Measurements from ENCODE around the gene FGG.

FGG gene

DNA sequence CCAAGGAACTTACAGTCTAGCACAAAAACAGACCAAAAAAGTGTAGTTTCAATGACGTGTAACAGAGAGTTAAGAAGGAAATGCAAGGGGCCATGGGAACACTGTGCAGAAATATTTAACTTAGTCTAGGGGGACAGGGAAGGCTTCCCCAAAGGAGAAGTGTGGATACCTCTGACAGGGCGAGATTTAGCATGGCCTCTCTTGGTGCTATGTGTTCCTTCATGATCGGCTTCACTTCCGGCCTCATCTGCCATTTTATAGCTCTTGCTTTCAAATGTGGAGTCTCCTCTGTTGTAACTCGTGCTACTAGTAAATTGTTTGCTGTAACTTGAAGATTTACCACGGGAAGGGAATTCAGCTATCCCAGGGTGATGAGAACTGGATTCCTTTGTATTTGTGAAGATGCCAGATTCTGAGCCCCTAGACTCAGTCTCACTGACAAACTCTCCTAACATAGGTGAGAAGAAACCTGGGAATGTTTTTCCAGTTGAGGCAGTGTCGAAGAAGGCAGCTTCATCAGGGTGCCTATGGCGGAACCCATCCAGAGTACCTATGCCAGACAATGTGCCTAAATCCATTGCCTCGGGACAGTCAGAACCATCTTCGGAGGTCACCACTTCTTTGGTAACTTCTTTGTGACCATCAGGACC, 27.0 kb downstream of the FGG start:
- DNase-seq (ENCODE audit: low spot score): no peak

DNA sequence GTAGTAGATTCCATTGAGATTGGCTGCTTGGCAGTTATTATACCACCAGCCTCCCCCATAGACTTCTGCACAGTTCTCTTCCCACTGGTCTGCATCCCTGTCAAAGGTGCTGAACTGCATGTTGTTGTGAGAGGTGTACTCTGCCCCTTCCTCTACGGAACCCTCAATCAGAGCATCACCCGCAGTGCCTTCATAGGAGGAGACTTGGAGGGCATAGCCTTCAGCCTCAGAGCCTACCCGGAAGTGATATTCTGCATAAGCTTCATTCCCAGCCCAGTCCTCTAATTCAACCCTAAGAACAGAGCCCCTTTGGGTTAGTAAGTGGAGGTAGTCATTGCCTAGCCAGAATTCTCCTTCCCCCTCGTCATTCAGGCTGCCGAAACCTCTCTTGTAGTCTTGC, 28.2 kb downstream of the FGG start:
- no peak for DNase-seq (ENCODE audit: low spot score)

DNA sequence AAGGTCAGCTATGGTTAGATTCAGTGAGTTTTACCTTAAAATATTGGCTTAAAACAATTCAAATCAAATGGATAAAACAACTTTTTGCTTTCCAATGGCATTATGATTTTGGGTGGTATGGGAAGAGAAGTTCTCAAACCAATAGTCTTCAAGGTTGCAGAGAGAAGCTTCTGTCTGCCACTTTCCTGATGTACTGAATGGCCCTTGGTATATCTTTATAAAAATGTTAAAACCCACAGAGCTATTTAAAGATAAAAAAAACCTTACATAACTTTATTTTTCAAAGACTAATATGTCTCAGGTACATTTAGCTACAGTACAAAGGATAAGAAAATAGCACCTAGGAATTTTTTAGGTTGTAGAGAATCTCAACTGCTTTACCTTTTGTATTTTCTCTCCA, 28.8 kb downstream of the FGG start:
- DNase-seq (ENCODE audit: low spot score): no peak

DNA sequence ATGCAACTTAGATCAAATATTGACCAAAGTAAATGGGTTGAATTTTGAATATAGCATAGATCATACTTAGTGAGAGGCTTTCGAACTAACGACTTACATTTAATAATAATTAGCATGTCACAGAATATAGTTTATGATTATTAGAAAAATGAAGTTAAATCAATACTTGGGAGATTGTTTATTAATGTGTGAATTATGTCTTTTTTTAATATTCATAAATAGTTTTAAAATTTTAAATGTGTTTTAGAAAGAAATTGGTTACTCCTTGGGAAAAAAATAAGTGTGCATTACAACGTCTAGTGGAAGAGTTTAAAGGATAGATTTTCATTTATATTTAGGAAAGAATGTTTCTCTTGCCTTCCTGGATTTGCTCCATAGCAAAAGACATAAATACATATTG, 29.2 kb downstream of the FGG start:
- no peak for DNase-seq (ENCODE audit: low spot score)

DNA sequence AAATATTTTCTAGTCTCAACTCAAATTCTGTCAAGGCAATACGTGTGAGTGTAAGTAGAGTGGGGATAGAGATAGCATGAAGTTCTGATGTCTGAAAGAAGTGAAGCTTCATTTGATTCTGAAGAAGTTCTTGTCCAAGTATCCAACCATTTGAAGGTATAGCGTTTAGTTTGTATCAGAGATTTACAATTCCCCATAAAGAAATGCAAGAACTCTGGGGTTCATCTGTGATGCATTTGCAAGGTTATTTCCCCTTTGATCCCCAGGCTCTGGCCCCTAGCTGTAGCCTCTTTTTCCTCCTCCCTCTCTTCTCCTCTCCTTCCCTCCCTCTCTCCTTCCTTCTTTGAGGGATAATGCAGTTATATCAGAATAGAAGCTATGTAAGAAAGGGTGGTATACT, 29.7 kb downstream of the FGG start:
- no peak for DNase-seq (ENCODE audit: low spot score)

DNA sequence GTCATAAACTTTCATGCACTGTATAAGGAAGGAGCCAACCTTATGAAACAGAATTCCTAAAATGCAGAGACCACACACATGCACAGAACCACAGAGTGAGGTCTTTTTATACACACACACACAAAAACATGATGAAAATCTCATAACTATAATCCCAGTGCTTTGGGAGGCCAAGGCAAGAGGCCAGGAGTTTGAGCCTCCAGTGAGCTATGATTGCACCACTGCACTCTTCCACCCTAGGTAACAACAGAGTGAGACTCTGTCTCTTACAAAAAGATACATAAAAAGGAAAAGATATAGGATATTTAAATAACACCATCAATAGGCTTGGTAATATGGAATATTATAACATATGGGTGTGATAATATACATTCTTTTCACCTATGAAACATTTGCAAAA, 32.5 kb downstream of the FGG start:
- no peak for DNase-seq (ENCODE audit: low spot score)

DNA sequence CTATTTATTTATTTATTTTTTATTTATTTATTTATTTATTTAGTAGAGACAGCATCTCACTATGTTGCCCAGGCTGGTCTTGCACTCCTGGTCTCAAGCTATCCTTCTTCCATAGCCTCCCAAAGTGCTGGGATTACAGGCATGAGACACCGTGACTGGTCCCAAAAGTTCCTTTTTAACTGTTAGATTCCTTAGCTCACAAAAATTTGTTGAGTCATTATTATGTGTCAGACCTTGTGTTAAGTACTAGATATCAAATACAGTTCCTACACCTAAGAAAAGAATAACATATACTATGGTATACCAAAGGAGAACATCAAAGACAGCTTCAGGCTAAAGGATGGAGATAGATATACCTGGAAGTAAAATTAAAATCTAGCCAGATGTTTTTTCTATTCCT, 33.5 kb downstream of the FGG start:
- no peak for DNase-seq (ENCODE audit: low spot score)

DNA sequence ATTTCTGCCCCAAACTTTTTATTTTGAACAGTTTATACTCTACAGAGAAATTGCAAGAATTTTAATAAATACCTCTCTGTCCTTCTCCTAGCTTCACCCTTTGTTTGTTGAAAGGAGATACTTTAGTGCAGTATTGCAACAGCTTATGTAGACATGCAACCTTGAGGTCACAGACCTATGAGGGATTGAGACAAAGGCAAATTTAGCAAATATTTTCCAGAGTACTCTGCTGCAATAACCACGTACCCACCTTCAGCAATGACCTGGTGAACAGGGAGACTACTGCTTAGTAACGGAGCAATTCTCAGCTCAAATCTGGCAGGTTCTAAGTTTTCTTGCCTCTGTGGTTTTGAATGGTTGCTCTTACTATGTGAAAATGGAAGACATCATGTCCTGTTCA, 35.1 kb downstream of the FGG start:
- DNase-seq (ENCODE audit: low spot score): no peak

DNA sequence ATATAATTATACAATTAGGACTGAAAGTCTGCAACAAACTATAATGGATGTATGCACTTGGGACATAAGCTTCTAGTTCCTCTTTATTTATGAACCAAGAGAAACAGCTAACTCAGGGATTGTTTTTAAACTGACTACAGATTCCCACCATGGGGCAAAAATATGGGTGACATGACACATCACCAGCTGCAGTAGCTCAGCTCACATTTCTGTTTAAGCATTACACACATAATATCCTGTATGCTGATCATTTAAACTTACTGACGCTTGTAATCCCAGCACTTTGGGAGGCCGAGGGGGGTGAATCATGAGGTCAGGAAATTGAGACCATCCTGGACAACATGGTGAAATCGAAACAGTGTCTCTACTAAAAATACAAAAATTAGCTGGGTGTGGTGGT, 38.1 kb downstream of the FGG start:
- DNase-seq (ENCODE audit: low spot score): no peak

DNA sequence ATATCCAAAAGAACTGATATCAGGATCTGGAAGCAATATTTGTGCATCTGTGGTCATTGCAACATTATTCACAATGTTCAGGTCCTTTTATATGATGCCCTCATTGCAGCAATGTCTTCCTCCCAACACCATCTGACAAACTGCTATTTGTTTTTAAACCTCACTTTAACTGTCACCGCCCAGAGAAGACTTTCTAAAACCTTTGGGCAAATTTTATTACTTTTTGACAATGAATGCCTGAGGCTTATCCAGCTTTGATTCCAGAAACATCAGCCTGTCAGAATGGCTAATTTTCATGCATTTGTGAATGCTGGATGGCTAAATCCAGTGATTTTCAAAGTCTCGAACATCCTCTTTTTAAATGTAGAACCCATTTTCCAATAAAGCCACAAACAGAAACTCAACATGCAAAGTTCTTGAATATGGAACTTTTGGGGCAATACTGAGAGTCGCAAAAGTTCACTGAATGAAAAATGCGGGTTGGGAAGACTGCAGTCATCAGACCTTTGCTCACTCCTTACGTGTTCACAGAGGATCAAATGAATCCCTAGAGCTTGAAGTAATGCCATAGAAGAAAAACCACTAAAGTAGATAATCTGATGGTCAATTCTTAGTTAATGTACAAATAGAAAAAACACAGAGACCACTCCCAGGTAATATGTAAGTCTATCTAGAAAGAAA, 39.1 kb downstream of the FGG start:
- no peak for DNase-seq (ENCODE audit: low spot score)

DNA sequence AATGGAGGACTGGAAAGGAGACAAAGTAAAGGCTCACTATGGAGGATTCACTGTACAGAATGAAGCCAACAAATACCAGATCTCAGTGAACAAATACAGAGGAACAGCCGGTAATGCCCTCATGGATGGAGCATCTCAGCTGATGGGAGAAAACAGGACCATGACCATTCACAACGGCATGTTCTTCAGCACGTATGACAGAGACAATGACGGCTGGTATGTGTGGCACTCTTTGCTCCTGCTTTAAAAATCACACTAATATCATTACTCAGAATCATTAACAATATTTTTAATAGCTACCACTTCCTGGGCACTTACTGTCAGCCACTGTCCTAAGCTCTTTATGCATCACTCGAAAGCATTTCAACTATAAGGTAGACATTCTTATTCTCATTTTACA, 42.9 kb downstream of the FGG start:
- no peak for DNase-seq (ENCODE audit: low spot score)

DNA sequence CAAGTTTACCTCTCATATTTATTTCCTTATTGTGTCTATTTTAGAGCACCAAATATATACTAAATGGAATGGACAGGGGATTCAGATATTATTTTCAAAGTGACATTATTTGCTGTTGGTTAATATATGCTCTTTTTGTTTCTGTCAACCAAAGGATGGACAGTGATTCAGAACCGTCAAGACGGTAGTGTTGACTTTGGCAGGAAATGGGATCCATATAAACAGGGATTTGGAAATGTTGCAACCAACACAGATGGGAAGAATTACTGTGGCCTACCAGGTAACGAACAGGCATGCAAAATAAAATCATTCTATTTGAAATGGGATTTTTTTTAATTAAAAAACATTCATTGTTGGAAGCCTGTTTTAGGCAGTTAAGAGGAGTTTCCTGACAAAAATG, 43.4 kb downstream of the FGG start:
- DNase-seq (ENCODE audit: low spot score): no peak

DNA sequence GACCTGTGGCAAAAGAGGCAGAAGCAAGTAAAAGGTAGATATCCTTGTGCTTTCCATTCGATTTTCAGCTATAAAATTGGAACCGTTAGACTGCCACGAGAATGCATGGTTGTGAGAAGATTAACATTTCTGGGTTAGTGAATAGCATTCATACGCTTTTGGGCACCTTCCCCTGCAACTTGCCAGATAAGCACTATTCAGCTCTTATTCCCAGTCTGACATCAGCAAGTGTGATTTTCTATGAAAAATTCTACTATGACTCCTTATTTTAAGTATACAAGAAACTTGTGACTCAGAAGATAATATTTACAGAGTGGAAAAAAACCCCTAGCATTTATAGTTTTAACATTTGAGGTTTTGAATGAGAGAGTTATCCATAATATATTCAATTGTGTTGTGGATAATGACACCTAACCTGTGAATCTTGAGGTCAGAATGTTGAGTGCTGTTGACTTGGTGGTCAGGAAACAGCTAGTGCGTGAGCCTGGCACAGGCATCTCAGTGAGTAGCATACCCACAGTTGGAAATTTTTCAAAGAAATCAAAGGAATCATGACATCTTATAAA, 45.7 kb downstream of the FGG start:
- DNase-seq (ENCODE audit: low spot score): no peak

DNA sequence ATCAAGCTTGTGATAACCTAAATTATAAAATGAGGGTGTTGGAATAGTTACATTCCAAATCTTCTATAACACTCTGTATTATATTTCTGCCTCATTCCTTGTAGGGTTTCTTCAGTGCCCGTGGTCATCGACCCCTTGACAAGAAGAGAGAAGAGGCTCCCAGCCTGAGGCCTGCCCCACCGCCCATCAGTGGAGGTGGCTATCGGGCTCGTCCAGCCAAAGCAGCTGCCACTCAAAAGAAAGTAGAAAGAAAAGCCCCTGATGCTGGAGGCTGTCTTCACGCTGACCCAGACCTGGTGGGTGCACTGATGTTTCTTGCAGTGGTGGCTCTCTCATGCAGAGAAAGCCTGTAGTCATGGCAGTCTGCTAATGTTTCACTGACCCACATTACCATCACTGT, 46.8 kb downstream of the FGG start:
- no peak for DNase-seq (ENCODE audit: low spot score)

DNA sequence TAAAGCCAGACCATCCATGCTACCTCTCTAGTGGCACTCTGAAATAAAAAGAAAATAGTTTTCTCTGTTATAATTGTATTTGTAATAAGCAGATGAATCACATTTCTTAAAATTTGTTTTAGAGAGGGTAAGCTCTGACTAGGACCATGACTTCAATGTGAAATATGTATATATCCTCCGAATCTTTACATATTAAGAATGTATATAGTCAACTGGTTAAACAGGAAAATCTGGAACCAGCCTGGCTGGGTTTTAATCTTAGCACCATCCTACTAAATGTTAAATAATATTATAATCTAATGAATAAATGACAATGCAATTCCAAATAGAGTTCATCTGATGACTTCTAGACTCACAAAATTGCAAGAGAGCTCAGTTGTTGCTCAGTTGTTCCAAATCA, 48.1 kb downstream of the FGG start:
- no peak for DNase-seq (ENCODE audit: low spot score)

DNA sequence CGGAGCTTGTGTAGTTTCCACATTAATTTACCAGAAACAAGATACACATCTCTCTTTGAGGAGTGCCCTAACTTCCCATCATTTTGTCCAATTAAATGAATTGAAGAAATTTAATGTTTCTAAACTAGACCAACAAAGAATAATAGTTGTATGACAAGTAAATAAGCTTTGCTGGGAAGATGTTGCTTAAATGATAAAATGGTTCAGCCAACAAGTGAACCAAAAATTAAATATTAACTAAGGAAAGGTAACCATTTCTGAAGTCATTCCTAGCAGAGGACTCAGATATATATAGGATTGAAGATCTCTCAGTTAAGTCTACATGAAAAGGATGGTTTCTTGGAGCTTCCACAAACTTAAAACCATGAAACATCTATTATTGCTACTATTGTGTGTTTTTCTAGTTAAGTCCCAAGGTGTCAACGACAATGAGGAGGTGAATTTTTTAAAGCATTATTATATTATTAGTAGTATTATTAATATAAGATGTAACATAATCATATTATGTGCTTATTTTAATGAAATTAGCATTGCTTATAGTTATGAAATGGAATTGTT, 49.7 kb downstream of the FGG start, which contains the start of gene FGB:
TSS of gene FGB (plus strand) at position 315 of the 558 bp plus-strand sequence. CDS start at position 323, 8 bp downstream.
- DNase-seq (ENCODE audit: low spot score): no peak

DNA sequence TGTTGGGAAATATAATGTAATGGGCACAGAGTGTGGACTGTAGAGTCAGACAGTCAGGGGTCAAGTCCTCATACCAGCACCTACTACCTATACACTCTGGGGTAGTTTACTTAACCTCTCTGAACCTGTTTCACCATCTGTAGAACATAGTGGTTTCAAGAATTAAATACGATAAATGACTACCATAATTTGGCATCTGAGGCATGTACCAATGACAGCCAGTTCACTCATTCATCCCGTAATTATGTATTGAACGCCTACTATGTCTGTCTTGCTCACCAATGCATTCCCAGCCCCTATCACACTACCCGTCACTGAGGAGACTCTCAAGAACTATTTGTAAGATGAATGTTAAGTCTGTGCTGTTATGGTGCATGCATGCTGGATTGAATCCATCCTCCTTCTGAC, 51.6 kb downstream of the FGG start:
- no peak for DNase-seq (ENCODE audit: low spot score)

DNA sequence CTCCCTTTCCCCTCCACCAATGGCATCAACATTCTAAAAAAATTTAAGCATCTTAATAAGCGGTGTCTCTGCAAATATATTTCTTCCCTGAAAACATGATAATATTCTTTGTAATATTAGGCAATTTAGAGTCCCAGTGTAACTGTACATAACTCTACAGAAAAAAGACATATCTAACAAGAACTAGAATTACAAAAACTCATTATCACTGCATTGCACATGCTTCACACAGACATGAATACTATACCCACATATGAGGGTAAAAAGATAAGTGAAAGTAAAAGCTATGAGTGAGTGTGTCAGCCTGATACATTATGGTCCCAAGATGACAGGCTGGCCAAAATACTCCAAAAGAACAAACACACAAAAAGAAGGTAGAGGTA, 52.0 kb downstream of the FGG start:
- no peak for DNase-seq (ENCODE audit: low spot score)

DNA sequence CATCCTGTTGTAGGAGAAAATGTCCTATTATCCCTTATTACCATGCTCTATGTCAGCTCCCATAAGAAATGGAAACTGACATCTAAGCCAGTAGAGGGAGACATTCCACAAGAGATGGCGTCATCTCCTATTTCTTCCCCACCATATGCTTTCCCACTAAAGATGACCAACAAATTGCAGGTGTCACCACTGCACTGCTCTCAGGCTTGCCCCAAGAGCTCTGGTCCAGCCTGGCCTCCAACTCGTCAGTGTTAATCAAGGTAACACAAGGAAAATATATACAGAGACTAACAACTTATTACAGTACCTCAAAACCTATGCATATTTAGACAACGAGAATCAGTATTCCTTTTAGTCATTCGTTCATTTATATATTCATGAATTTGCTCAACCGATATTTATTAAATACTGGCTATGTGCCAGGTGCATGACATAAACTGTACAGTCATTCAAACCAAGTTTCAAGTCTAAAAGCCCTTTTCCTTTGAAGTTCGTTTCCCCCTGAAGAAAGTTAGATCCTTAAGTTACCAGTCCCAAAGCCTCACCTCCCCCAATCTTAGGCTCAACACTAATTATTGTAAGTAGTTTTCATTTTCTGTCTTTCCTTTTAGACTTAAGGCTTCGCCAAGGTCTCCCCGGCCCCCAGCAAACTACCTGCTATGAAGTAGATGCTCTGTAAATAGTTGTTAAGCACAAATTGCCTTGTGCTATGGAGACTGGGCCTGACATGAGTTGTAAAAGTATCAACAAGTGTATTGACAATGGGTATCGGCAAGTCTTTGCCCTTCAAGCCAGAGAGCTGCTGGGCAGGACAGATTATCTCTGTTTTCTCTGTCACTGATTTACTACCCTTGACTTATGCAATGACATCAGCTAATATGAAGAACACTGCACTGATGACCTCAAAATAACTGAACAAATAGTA, 52.7 kb downstream of the FGG start:
- DNase-seq (ENCODE audit: low spot score): no peak

DNA sequence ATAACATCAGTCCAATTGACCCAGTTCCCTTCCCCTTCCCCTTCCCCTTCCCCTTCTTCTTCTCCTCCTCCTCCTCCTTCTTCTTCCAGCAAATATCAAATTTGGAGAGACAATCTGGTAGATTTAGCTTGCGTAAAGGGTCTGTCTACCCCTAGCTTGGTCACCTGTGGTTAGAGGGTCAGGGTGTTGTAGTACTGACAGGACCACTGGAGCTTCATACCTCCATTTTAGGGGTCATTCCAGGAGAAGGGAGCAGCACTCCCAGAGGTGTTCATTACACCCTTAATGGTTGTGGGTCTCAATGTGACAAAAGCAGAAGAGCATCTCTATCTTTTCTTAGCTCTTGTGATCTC, 53.3 kb downstream of the FGG start:
- DNase-seq (ENCODE audit: low spot score): no peak
